Neuronal stem cell (in vitro differentiated cells): Measurements from ENCODE around the gene OXCT1. TPM values are rescaled to one million over a fixed set of nuclear protein-coding genes. Genes with fewer than 3 reads are reported as not detected.

Experiments
- DNase-seq: peaks from one replicate; pipeline ENCODE4 v3.0.0-alpha.2; 2013; ENCODE audit warnings: low spot score
- H2AFZ ChIP-seq: one replicate; pipeline ENCODE4 v1.6.1; 2013; ENCODE audit warnings: mild to moderate bottlenecking, low read length, inconsistent platforms
- H2AK5ac ChIP-seq: 2 replicates; pipeline ENCODE4 v1.6.1; 2013; ENCODE audit warnings: low read depth, mild to moderate bottlenecking, inconsistent platforms, low read length, moderate library complexity, mixed read lengths
- H2BK120ac ChIP-seq: 2 replicates; pipeline ENCODE4 v1.6.1; 2013; ENCODE audit warnings: low read depth, mild to moderate bottlenecking, inconsistent platforms, low read length, moderate library complexity, mixed read lengths
- H2BK12ac ChIP-seq: one replicate; pipeline ENCODE4 v1.6.1; 2013; ENCODE audit warnings: low read length, inconsistent platforms
- H2BK15ac ChIP-seq: 2 replicates; pipeline ENCODE4 v1.6.1; 2013; ENCODE audit warnings: mild to moderate bottlenecking, low read length, inconsistent platforms, mixed read lengths
- H2BK5ac ChIP-seq: one replicate; pipeline ENCODE4 v1.6.1; 2013; ENCODE audit warnings: inconsistent platforms, mild to moderate bottlenecking, low read length, moderate library complexity
- H3K14ac ChIP-seq: one replicate; pipeline ENCODE4 v1.6.1; 2013; ENCODE audit warnings: low read length, inconsistent platforms
- H3K18ac ChIP-seq: 2 replicates; pipeline ENCODE4 v1.6.1; 2013; ENCODE audit warnings: low read length, inconsistent platforms
- H3K23ac ChIP-seq: 2 replicates; pipeline ENCODE4 v1.6.1; 2013; ENCODE audit warnings: low read depth, mild to moderate bottlenecking, mixed read lengths, low read length, inconsistent platforms; ENCODE audit not compliant: poor library complexity
- H3K27ac ChIP-seq: replicated peaks from 3 replicates; pipeline ENCODE4 v1.5.1; 2013; ENCODE audit warnings: low read length, inconsistent platforms
- H3K27me3 ChIP-seq, 3 experiments: 2 replicates each; pipeline ENCODE4 v1.6.1; 2013; ENCODE audit warnings: low read length in 3 of 3, mild to moderate bottlenecking in 2 of 3, inconsistent platforms in 1 of 3, low read depth in 1 of 3, mixed read lengths in 1 of 3, moderate library complexity in 1 of 3; ENCODE audit not compliant: control insufficient read depth in 3 of 3, insufficient read depth in 3 of 3
- H3K36me3 ChIP-seq, 2 donors: replicated peaks in 1 of 2; 2 replicates each; pipeline ENCODE4 v1.6.1; 2013; ENCODE audit warnings: low read length in 2 of 2; ENCODE audit not compliant: control insufficient read depth in 2 of 2, insufficient read depth in 2 of 2
- H3K4ac ChIP-seq: 2 replicates; pipeline ENCODE4 v1.6.1; 2013; ENCODE audit warnings: inconsistent platforms, mild to moderate bottlenecking, low read length, moderate library complexity
- H3K4me1 ChIP-seq, 2 donors: 1 replicate in 1 of 2; 2 replicates in 1 of 2; pipeline ENCODE4 v1.6.1; 2013; ENCODE audit warnings: low read length in 2 of 2, low read depth in 1 of 2; ENCODE audit not compliant: control insufficient read depth in 2 of 2, insufficient read depth in 1 of 2
- H3K4me2 ChIP-seq: one replicate; pipeline ENCODE4 v1.6.1; 2013; ENCODE audit warnings: mild to moderate bottlenecking, low read length, inconsistent platforms; ENCODE audit not compliant: insufficient read depth, poor library complexity, severe bottlenecking
- H3K4me3 ChIP-seq, 2 donors: 2 replicates each; pipeline ENCODE4 v1.5.1; 2013; ENCODE audit warnings: low read length in 2 of 2, mild to moderate bottlenecking in 2 of 2, inconsistent platforms in 1 of 2, moderate library complexity in 1 of 2
- H3K79me1 ChIP-seq: one replicate; pipeline ENCODE4 v1.6.1; 2013; ENCODE audit warnings: low read depth, mild to moderate bottlenecking, inconsistent platforms, low read length, moderate library complexity
- H3K9ac ChIP-seq: one replicate; pipeline ENCODE4 v1.6.1; 2013; ENCODE audit warnings: mild to moderate bottlenecking, low read depth, low read length, inconsistent platforms; ENCODE audit not compliant: poor library complexity
- H3K9me3 ChIP-seq, 2 donors: replicated peaks in 1 of 2; 2 replicates each; pipeline versions ENCODE3 to v1.6.1; 2013; ENCODE audit warnings: low read length in 2 of 2, mild to moderate bottlenecking in 2 of 2, inconsistent platforms in 1 of 2, low read depth in 1 of 2, mixed read lengths in 1 of 2, moderate library complexity in 1 of 2; ENCODE audit not compliant: control insufficient read depth in 2 of 2, insufficient read depth in 1 of 2
- H4K8ac ChIP-seq: one replicate; pipeline ENCODE4 v1.6.1; 2013; ENCODE audit warnings: low read depth, mild to moderate bottlenecking, inconsistent platforms, low read length, moderate library complexity
- H4K91ac ChIP-seq: one replicate; pipeline ENCODE4 v1.6.1; 2013; ENCODE audit warnings: low read length, low read depth, mild to moderate bottlenecking, inconsistent platforms; ENCODE audit not compliant: poor library complexity
- WGBS, 2 donors: extraction: QIAGEN DNeasy Blood & Tissue Kit; methylation state at CpG; one replicate each; pipeline ENCODE4 v1.1.7; 2013; ENCODE audit warnings: missing lambda C conversion rate in 2 of 2, mixed read lengths in 1 of 2; ENCODE audit not compliant: insufficient read length in 2 of 2, insufficient replicate concordance in 1 of 2; ENCODE audit errors: extremely low coverage in 2 of 2; 5-methylcytosine and 5-hydroxymethylcytosine counted together
- polyA plus RNA-seq, 2 experiments: library from polyadenylated mRNA; stranded (reverse); fragments of 200-250 nt; gene quantifications; one replicate each; pipeline ENCODE4 v1.2.3, GENCODE V29; 2013

OXCT1 gene
- 12.3 TPM for polyA plus RNA-seq (2013, experiment 1 of 2)
- 12.5 TPM for polyA plus RNA-seq (2013, experiment 2 of 2)

DNA sequence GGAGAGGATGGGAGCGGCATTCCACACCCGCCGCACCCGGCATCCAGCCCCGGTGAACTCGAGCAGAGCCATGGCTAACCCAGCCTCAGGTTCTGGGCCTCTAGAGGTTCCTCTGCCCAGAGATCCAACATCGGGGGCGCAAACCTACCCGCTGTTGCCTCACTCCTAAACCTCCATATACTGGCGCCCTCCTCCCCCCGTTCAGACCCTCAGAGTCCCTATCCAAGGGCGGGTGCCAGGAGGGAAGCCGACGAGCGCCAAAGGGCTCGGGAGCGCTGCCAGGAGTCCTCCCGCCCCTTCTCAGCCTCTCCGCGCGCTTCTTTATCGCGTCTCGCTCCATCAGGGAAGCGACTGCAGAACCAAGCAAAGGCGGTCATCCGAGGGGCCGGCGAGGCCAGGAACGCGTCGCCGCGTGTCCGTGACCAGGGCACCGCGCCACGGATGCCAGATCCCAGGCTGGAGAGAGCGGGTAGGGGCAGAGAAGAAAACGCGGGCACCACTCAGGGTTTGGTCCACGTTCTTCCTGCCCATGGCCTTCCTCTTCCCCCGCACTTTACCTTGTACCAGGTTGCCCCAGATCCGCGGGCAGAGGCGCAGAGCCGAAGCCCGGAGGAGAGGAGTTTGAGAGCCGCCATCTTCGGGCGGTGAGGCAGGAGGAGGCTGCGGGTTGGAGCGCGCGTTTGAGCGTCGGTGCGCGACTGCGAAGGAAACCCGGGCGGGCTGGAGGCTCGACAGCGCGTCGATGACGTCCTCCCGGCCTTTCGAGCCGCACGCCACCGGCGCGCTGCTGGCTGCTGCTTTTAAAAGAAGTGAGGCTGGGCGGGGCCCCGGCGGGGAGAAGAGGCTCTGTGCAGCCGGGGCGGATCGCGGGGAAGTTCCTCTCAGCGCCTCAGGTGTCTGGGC is at the start of gene OXCT1:
TSS of gene OXCT1 (minus strand) at position 702 of the 903 bp plus-strand sequence. CDS start at position 635, 67 bp downstream.
- H3K9ac ChIP-seq: peak within 1 kb of the TSS; percentile 97
- peaks cover 4 to 7% of the 10 kb centered on the region in 2 donors for H3K4me1 ChIP-seq
- H3K4me2 ChIP-seq: peak within 1 kb of the TSS; percentile 86
- H3K4ac ChIP-seq: no peak within 1 kb of the TSS
- H2BK12ac ChIP-seq: no peak within 1 kb of the TSS
- H2AFZ ChIP-seq: peak within 1 kb of the TSS; percentile 98
- H2AK5ac ChIP-seq: peak within 1 kb of the TSS; percentile 43
- H2BK120ac ChIP-seq: no peak within 1 kb of the TSS
- H3K4me3 ChIP-seq: peak within 1 kb of the TSS; percentile 77 to 93
- H3K27me3 ChIP-seq: no peaks in the 10 kb centered on the region
- WGBS, 2 donors: no CpG with 5 or more reads among the region's 82 CpGs
- H3K18ac ChIP-seq: peak within 1 kb of the TSS; percentile 98
- no peaks in the 10 kb centered on the region for H3K79me1 ChIP-seq
- H3K27ac ChIP-seq: peak within 1 kb of the TSS; percentile 56
- peak; percentile 76 for DNase-seq
- no peaks in the 10 kb centered on the region for H3K9me3 ChIP-seq
- peaks cover 0 to 7% of the 10 kb centered on the region in 2 donors for H3K36me3 ChIP-seq
- no peak within 1 kb of the TSS for H4K91ac ChIP-seq
- H4K8ac ChIP-seq: peak within 1 kb of the TSS; percentile 4
- peak within 1 kb of the TSS; percentile 2 for H2BK5ac ChIP-seq
- H3K14ac ChIP-seq: no peak within 1 kb of the TSS
- H2BK15ac ChIP-seq: peak within 1 kb of the TSS; percentile 87
- peak within 1 kb of the TSS; percentile 94 for H3K23ac ChIP-seq

DNA sequence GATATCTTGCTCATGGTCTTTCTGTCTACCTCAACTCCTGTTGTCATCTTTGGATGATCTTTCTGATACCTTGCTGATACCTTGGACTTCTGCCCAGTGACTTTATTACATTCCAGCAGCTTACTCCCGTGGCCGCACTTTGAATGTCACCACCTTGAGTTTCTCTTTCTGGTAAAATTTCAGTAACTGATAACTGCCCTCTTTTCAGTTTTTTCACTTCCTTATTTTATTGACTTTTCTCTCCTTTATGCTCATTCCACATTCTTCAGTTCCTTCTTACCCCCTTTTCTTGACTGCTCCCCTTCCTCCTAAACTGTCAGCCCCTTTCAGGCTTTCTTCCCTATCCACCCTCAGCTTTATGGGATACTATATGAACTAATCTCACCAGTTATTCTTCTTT is 47.9 kb upstream of the OXCT1 start:
- Histone ChIP-seq H3K27ac (no peak overlapping the region), H3K4ac (no peak overlapping the region), H2AFZ (no peak overlapping the region), H3K9ac (no peak overlapping the region), H3K79me1 (peaks cover 2% of the 10 kb centered on the region), H2AK5ac (no peak overlapping the region), H3K27me3 (no peaks in the 10 kb centered on the region), H3K18ac (no peak overlapping the region), H3K9me3 (no peaks in the 10 kb centered on the region), H3K4me2 (no peak overlapping the region), H3K36me3 (peaks cover 7 to 99% of the 10 kb centered on the region in 2 donors), H2BK120ac (no peak overlapping the region), H2BK15ac (no peak overlapping the region), H3K23ac (no peak overlapping the region), H4K8ac (no peak overlapping the region), H2BK5ac (no peak overlapping the region), H4K91ac (no peak overlapping the region), H2BK12ac (no peak overlapping the region), H3K4me1 (no peaks in the 10 kb centered on the region), H3K14ac (no peak overlapping the region), H3K4me3 (no peak overlapping the region)
- DNase-seq: no peak
- WGBS, 2 donors: no CpG with 5 or more reads among the region's 2 CpGs

DNA sequence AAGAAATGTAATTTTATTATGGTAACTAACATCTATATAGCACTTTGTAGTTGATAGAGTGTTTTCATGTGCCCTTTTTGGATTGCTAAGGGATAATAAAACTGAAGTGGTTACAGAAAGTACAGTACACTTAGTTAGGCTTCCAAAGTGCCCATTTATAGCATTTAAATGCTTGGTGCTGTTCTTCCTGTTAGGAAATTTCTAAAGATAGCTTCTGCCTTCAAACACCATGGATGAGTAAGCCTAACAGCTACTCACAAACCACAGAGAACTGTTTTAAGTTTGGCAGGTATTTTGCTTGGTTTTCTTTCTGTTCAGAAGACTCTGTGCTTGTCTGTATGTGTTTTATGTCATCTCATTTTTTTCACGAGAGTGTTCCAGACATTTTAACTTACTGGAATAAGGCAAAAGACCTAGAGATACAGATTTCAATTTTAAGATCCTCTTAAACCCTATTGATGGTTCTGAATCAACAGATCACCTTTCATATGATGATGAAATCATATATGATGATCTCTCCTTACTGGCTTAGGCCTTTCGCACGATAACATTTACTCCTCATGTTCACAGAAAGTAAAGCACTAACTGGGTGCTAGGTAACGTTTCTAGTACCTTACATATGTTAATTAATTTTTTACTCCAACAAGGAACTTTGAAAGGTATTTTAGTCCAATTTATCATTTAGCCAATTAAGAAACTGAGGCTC is 38.3 kb upstream of the OXCT1 start:
- H2BK12ac ChIP-seq: no peak overlapping the region
- no peaks in the 10 kb centered on the region for H3K27me3 ChIP-seq
- no peak overlapping the region for H2BK5ac ChIP-seq
- no peak overlapping the region for H3K4me3 ChIP-seq
- no peak overlapping the region for H2BK15ac ChIP-seq
- no peak overlapping the region for H3K4me2 ChIP-seq
- H3K4me1 ChIP-seq: peaks cover 2 to 3% of the 10 kb centered on the region in 2 donors
- no peaks in the 10 kb centered on the region for H3K9me3 ChIP-seq
- no peak overlapping the region for H4K8ac ChIP-seq
- no CpG with 5 or more reads among the region's 4 CpGs for WGBS, 2 donors
- no peak overlapping the region for H3K14ac ChIP-seq
- no peak for DNase-seq
- no peak overlapping the region for H3K23ac ChIP-seq
- no peak overlapping the region for H2BK120ac ChIP-seq
- no peak overlapping the region for H3K9ac ChIP-seq
- H3K79me1 ChIP-seq: peaks cover 5% of the 10 kb centered on the region
- no peak overlapping the region for H3K4ac ChIP-seq
- peaks cover 11 to 83% of the 10 kb centered on the region in 2 donors for H3K36me3 ChIP-seq
- H3K27ac ChIP-seq: no peak overlapping the region
- H4K91ac ChIP-seq: no peak overlapping the region
- H3K18ac ChIP-seq: no peak overlapping the region
- no peak overlapping the region for H2AK5ac ChIP-seq
- H2AFZ ChIP-seq: no peak overlapping the region

DNA sequence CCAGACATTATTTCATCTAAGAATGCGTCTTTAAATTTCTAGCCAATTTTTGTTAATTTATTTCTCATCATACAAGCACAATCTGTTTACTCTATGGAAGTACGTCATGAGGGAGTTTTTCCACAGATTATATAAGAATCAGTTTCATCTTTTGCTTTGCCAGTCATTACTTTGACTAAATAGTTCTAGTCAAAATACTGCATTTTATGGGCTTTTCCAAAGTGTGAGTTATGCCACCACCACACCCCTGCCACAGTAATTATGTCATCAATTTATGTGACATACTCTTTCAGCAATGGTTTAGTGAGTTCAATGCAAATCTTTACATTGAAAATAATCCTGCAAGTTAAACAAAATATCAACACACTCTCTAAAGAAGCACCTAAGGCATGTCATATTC is 35.9 kb upstream of the OXCT1 start:
- Histone ChIP-seq H4K8ac (no peak overlapping the region), H3K9me3 (no peaks in the 10 kb centered on the region), H3K27ac (no peak overlapping the region), H3K23ac (no peak overlapping the region), H2BK5ac (no peak overlapping the region), H3K18ac (no peak overlapping the region), H3K27me3 (no peaks in the 10 kb centered on the region), H2BK15ac (no peak overlapping the region), H3K14ac (no peak overlapping the region), H2BK120ac (no peak overlapping the region), H2AFZ (no peak overlapping the region), H3K4me3 (no peak overlapping the region), H3K4me1 (peaks cover 3 to 4% of the 10 kb centered on the region in 2 donors), H3K79me1 (peaks cover 5% of the 10 kb centered on the region), H3K9ac (no peak overlapping the region), H2AK5ac (no peak overlapping the region), H2BK12ac (no peak overlapping the region), H3K4me2 (no peak overlapping the region), H3K36me3 (peaks cover 4 to 59% of the 10 kb centered on the region in 2 donors), H4K91ac (no peak overlapping the region), H3K4ac (no peak overlapping the region)
- no peak for DNase-seq
- no CpG with 5 or more reads among the region's 2 CpGs for WGBS, 2 donors
